HFFc6 (cell line): ENCODE measurements around the gene CYTH3. TPM values are rescaled to one million over a fixed set of nuclear protein-coding genes. Genes with fewer than 3 reads are reported as not detected.
"Not testable (repeated sequence)": the region's sequence is repeated elsewhere in the genome, so short reads cannot be mapped to it uniquely, and the experiment has no call there.

ENCODE experiments used
- DNase-seq: peaks from one replicate; pipeline ENCODE4 v3.0.0-alpha.2; 2018
- H3K27ac Mint-ChIP-seq: 2 replicates; pipeline ENCODE4 v1.8.0; 2020; ENCODE audit warnings: mild to moderate bottlenecking, mixed read lengths
- H3K27me3 Mint-ChIP-seq: 2 replicates; pipeline ENCODE4 v1.8.0; 2021; ENCODE audit warnings: mild to moderate bottlenecking, moderate library complexity, mixed read lengths; ENCODE audit not compliant: insufficient read depth
- H3K36me3 Mint-ChIP-seq: 2 replicates; pipeline ENCODE4 v1.8.0; 2021; ENCODE audit warnings: low read depth, mixed read lengths
- H3K4me1 Mint-ChIP-seq: 2 replicates; pipeline ENCODE4 v1.8.0; 2020; ENCODE audit warnings: low read depth, mixed read lengths
- H3K4me3 Mint-ChIP-seq: 2 replicates; pipeline ENCODE4 v1.8.0; 2020; ENCODE audit warnings: mild to moderate bottlenecking, moderate library complexity, mixed read lengths
- H3K9me3 Mint-ChIP-seq: 2 replicates; pipeline ENCODE4 v1.8.0; 2020; ENCODE audit warnings: mild to moderate bottlenecking, mixed read lengths
- CTCF ChIP-seq: fragments of 200-600 bp; sonication (generic); IDR thresholded peaks from 2 replicates; pipeline ENCODE4 v1.5.0; 2021; ENCODE audit warnings: antibody characterized with exemption, mild to moderate bottlenecking
- total RNA-seq, 6 experiments: library from RNA; stranded (reverse); fragmentation: NEBNext Ultra II Directional; extraction: Animal tissue kit (Norgen Biotek cat#: 25700); gene quantifications; 2 replicates in 1 of 6; 3 replicates in 5 of 6; pipeline ENCODE4 v1.2.3, GENCODE V29; 2021

Gene CYTH3
- total RNA-seq, 6 experiments from 2014 or later = 38.6 to 53.6 (median 47.9) TPM

DNA sequence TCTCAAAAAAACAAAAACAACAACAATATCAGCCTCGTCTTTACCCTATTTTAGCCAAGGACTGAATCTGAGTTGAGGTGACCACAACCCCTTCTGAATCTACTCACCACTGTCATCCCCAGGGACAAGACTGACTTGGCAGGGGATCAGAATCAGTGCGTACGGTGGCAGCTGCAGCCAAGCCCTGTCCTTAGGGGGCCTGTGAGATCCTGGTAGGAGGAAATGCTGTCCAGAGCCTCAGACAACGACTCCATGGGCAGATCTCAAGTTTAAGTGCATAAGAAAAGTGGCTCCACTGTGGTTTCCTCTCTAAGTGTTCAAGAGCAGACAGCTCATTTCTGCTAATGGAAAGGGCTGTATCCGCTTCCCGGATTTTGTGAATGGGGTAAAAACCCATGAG, 22.4 kb upstream of the CYTH3 start:
- DNase-seq = no peak
- Mint-ChIP-seq H3K27ac (no peak overlapping the region), H3K27me3 (peaks cover 2% of the 10 kb centered on the region; the same call in 1 of the 2 replicates), H3K4me3 (no peak overlapping the region), H3K9me3 (no peaks in the 10 kb centered on the region), H3K36me3 (no peaks in the 10 kb centered on the region), H3K4me1 (peaks cover 9% of the 10 kb centered on the region)
- TF ChIP-seq CTCF = no peak

- Mint-ChIP-seq H3K36me3 (no peaks in the 10 kb centered on the region), H3K9me3 (no peaks in the 10 kb centered on the region), H3K4me3 (no peak overlapping the region), H3K4me1 (peaks cover 9% of the 10 kb centered on the region), H3K27me3 (peaks cover 2% of the 10 kb centered on the region; the same call in 1 of the 2 replicates), H3K27ac (no peak overlapping the region)
- no peak for DNase-seq
- TF ChIP-seq CTCF = no peak
These were observed 20.8 kb upstream of the CYTH3 start for GRCh38 chr7:6293202-6293601.

GRCh38 chr7:6291941-6292340, 19.5 kb upstream of the CYTH3 start:
- not testable (repeated sequence) for H3K9me3 Mint-ChIP-seq, H3K4me3 Mint-ChIP-seq, H3K27ac Mint-ChIP-seq, H3K27me3 Mint-ChIP-seq, DNase-seq, H3K36me3 Mint-ChIP-seq
- peaks cover 11% of the 10 kb centered on the region for H3K4me1 Mint-ChIP-seq

DNA sequence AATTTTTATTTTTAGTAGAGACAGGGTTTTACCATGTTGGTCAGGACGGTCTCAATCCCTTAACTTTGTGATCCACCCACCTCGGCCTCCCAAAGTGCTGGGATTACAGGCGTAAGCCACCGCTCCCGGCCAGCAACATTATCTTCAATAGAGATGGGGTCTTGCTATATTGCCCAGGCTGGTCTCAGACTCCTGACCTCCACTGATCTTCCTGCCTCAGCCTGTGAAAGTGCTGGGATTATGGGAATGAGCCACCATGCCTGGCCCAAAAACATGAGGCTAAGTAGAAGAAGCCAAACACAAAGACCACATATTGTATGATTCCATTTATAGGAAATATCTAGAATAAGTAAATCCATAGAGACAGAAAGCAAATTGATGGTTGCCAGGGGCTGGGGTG, 19.1 kb upstream of the CYTH3 start:
- no peak overlapping the region for H3K27ac Mint-ChIP-seq
- no peak for TF ChIP-seq CTCF

GRCh38 chr7:6290319-6290741, 17.9 kb upstream of the CYTH3 start:
- TF ChIP-seq CTCF = no peak
- no peak overlapping the region for H3K4me3 Mint-ChIP-seq
- H3K27ac Mint-ChIP-seq = peak overlapping the region; percentile 67
- H3K36me3 Mint-ChIP-seq = no peaks in the 10 kb centered on the region
- peaks cover 2% of the 10 kb centered on the region; the same call in 1 of the 2 replicates for H3K27me3 Mint-ChIP-seq
- no peak for DNase-seq
- H3K4me1 Mint-ChIP-seq = peaks cover 21% of the 10 kb centered on the region
- H3K9me3 Mint-ChIP-seq = no peaks in the 10 kb centered on the region

More for the DNA sequence above, 19.1 kb upstream of the CYTH3 start:
- Mint-ChIP-seq H3K9me3 (no peaks in the 10 kb centered on the region), H3K36me3 (no peaks in the 10 kb centered on the region), H3K4me1 (peaks cover 15% of the 10 kb centered on the region), H3K4me3 (no peak overlapping the region), H3K27me3 (peaks cover 2% of the 10 kb centered on the region; the same call in 1 of the 2 replicates)
- DNase-seq = no peak

- no peak for TF ChIP-seq CTCF
- H3K36me3 Mint-ChIP-seq = peaks cover 12% of the 10 kb centered on the region
- no peak for DNase-seq
- H3K27ac Mint-ChIP-seq = no peak overlapping the region
- H3K9me3 Mint-ChIP-seq = peaks cover 15% of the 10 kb centered on the region
- peaks cover 41% of the 10 kb centered on the region for H3K4me1 Mint-ChIP-seq
- no peak overlapping the region for H3K4me3 Mint-ChIP-seq
- H3K27me3 Mint-ChIP-seq = peaks cover 2% of the 10 kb centered on the region; the same call in 1 of the 2 replicates
These were observed 15.9 kb upstream of the CYTH3 start for GRCh38 chr7:6288270-6288860.
